ENCODE measurements around the gene BAAT.

Gene BAAT

DNA sequence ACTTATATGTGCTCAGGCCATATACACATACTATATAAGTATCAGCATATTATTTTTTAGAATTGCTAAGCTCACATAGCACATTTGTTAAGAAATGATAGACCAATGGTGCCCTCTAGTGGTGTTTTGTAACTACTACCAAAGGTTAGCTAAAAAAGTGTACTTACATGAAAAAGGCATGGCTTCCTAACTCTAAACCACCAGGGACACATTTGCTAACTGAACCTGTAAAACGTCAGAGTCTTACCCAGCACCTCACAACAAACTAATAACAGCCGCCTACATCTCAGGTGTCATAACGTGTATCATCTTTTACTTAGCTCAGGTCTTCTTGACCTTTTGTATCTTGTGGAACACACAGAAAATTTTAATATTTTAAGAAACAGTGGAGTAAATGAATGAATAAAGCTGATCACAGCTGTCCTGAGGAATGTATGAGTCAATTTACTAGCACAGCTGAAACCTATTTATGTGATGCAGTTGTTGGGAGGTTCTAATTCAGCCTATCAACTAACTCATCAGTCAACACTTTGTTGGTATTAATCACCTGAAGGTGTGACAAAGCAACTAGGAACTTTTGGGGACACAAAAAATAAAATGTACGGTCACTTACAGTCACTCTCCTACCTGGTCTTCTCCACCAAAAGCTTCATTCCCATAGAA, 72.9 kb downstream of the BAAT start:
- peak; percentile 63 for DNase-seq

DNA sequence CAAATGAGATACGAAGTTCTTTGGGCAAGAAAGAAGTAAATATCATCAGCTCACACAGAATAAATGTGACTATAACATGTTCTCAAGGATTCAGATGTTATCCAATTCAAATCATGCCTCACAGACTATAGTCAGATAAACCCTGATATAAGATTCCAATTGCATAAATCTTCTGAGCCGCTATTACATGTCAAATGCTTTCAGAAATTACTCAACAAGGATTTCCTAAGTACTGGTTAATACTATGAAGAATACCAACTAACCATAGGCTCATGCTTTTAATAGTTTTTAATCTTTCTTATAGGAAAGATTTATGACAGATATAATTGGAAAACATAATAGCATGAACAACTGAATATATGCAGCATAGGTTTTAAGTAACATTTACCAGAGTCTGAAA, 73.6 kb downstream of the BAAT start:
- no peak for DNase-seq
